GM18508 (cell line): Measurements from ENCODE around the gene CAMK1G.

Experiments
- ATAC-seq: cut with Tn5 transposase; IDR thresholded peaks from one replicate; pipeline ENCODE4 v1.9.1; 2021; ENCODE audit warnings: moderate number of reproducible peaks; ENCODE audit not compliant: insufficient read depth, unreplicated experiment

Gene CAMK1G

GRCh38 chr1:209583408-209583807 lies at the start of gene CAMK1G:
Gene CAMK1G (plus strand): TSS chr1:209583714. CDS start chr1:209594984, 11,270 bp downstream.
- ATAC-seq: no peak

DNA sequence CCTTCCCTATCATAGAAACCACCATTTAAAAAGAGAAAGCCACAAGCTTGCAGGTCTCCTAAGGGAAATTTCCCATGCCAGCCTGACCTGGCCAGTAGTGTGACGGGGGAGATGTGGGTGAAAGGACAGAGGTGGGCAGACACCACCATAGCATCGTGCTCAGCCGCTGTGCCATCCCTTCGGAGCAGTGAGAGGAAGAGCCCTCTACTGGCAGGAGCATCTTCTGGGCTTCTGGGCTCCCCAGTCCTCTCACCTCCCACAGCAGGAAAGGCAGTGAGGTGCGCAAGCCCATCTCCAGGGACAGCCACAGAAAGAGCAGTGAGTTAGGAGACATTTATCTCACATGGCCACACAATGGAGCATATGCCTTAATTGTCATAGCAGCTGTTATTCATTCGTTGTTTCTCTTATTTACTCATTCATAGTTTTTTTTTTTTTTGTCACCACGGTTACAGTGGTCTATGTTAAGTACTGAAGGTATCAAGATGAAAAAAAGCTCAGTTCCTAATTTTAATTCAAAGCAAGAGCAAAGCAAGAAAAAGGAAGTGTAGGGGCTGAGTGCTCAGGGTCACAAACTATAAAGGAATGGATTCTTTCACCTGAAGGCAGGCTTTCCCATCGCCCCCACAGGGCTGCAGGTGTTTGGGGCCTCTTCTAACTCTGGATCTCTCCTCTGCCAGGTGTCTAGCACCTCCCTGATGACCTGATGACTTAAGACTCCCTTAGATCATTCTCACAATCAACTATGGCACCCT lies 48.8 kb upstream of the CAMK1G start:
- ATAC-seq: no peak

DNA sequence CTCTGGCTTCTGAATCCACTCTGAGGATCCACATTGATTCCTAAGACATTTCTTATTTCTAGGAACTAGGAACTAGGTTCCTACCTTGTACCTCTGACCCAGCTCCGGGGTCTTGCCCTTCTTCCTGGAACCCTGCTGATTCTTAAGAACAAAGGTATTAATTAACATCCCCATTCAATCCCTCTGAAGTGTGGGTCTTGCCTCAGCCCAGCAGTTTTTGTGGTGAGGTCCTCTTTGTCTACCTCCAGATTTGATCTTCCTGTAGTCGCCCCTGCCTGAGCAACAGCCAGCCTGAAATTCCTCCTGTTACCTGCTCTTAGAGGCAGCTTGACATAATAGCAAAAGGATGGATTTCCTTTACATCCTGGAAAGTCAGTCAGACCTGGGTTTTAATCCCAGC lies 46.7 kb upstream of the CAMK1G start:
- ATAC-seq: no peak

- ATAC-seq: no peak
Observed at GRCh38 chr1:209537336-209538114, 46.0 kb upstream of the CAMK1G start.

DNA sequence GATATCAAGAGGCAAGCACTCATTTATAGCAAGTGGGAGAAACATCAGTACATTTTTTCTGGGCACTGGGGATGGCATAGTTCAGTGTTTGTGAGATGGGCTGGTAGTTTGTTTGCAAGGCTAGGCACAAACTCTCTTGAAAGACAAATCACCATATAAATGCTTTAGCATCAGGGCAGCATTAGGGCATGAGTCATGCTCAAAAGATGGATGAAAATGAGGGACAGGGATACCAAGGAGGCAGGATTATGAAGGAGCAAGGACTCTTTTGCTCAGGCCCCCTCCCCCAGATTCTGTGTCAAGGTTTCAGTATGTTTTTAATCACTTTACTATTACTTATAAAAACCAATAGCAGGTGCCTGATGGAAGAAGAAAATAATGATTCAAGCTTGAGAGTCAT lies 43.9 kb upstream of the CAMK1G start:
- no peak for ATAC-seq

- ATAC-seq: no peak
Observed at GRCh38 chr1:209542585-209542984, 40.9 kb upstream of the CAMK1G start.

GRCh38 chr1:209544098-209544497 lies 39.4 kb upstream of the CAMK1G start:
- no peak for ATAC-seq

- ATAC-seq: no peak
Observed at GRCh38 chr1:209545423-209545822, 38.1 kb upstream of the CAMK1G start.

- ATAC-seq: no peak
Observed at GRCh38 chr1:209546390-209547085, 37.0 kb upstream of the CAMK1G start.

DNA sequence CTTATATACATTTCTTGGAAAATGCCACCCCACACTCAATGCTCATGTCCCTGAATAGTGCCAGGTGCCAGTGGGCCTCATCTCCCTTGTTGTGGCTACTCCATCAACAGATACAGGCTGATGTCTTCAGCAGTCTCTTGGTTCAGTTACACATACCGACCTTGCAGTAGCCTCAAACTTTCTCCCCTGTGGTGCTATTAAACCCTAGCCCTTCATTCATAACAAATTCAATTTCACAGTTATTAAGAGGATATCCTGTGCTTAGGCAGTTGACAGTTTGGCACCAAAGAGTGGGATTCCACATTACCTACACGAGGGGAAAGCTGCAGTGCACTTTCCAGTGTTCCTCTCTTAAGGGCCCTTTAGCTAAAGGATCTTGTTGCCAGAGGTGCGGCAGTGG lies 35.9 kb upstream of the CAMK1G start:
- no peak for ATAC-seq

GRCh38 chr1:209549443-209550205 lies 33.9 kb upstream of the CAMK1G start:
- no peak for ATAC-seq

- ATAC-seq: no peak
Observed at GRCh38 chr1:209550519-209550918, 33.0 kb upstream of the CAMK1G start.

DNA sequence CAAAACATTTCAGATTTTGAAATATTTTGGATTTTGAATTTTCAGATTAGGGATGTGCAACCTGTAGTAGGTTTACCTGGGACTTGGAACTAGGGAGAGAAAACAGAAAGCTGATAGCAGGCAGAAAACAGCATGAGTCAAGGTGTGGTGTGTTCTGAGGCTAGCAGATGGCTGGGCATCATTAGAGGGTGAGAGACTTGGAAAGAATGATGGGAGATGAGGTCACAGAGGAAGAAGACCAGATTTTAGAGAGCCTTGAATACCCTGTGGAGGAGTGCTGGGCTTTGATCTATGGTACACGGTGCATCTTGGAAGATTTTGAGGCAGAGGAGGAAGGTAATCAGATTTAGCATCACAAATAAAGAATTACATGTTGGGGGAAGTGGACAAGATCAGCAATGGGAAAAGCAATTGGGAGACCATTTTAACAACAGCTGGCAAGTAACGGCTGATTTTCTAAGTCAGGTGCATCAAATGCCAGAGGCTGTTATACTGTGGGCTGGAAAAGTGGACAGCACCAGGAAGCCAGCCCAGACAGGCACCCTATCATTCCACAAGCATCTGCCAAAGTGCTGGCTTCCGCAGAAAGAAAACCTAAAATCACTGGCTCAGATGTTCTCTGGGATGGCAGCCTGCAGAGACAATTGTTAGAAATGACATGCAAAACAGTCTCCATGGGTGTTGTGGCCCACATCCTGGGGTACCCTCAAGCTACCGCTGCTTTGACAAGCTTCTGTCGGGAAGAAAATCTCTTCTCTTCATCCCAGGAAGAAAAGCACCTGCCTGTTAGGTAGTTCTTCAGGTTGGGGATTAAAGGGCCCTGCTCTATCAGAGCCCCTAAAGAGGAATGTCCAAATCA lies 30.9 kb upstream of the CAMK1G start:
- no peak for ATAC-seq

GRCh38 chr1:209554761-209555611 lies 28.5 kb upstream of the CAMK1G start:
- ATAC-seq: no peak

DNA sequence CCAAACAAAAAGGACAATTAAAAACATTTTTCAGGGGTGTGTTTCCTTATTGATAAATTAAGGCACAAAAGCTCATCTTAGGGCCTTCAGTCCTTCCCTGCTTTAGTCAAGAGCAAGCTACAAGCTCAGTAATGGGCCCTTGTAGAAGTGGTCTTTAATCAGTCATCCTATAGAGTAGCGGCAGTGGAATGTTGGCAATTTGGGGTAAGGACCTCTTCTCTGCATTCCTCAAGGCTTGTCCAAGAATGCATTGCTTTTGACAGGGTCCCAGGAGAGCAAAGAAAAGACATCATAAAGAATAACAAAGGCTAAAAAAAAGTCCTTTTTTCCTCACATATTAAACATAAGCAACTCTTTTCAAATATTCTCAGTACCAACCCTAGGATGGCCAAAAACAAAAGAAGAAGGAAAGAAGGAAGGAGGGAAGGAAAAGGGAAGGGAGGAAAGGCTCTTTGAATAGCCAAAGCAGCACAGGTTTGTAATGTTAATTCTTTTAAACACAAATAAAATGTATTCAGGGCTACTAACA lies 27.3 kb upstream of the CAMK1G start:
- ATAC-seq: no peak

GRCh38 chr1:209557221-209557620 lies 26.3 kb upstream of the CAMK1G start:
- ATAC-seq: no peak

DNA sequence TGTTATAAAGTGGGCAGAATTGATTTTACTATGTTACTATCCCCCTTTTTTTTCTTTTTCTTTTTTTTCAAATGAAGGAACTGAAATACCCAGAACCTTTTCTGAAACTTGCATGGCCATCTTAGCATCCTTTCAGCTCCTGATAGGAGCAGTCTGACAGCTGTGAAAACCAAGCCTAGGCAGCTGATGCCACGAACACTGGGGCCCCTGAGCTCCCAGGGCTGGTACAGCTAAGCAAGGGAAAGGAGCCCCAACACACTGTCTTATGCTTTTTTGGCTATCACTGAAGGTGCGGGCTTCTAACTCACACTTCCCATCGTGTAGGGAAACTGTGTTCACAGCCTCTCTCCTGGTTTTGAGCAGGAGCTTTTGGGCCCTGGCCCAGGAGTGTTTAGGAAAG lies 23.0 kb upstream of the CAMK1G start:
- no peak for ATAC-seq

- ATAC-seq: no peak
Observed at GRCh38 chr1:209560952-209561351, 22.6 kb upstream of the CAMK1G start.
